ENCODE results near the gene PNLIP.

Gene PNLIP

GRCh38 chr10:116615199-116615776, 69.6 kb downstream of the PNLIP start:
- no peak for TF ChIP-seq CTCF (IDR thresholded peaks at IDR 0.05; ENCODE audit: control insufficient read depth, insufficient read depth, low read depth, low read length, missing control alignments)
- no peak overlapping the region for H3K4me3 ChIP-seq (ENCODE audit: control insufficient read depth, low read depth, low read length)
- no peak for DNase-seq (ENCODE audit: low read depth)
